ENCODE results near the gene KCNJ9. TPM values are rescaled to one million over a fixed set of nuclear protein-coding genes. Genes with fewer than 3 reads are reported as not detected.

The KCNJ9 gene
- total RNA-seq, 2 experiments from 2014 or later: not detected

DNA sequence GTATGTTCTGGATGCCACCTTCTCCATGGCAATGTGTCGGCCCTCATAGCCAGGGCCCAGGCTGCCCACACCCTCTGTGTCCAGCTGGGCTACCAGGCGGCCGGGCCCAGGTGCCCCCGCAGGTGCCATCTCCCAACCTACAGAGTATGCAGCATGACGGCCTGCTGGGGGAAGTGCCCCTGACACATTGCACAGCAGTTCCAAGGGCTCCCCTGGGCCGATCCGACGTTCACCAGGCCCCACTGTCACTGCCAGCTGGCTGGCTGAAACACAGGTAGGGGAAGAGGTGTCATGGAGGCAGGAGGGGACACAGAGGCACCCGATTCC is 11.7 kb downstream of the KCNJ9 start:
- no peaks in the 10 kb centered on the region for H3K27me3 Mint-ChIP-seq
- intact Hi-C loops (cut with micrococcal nuclease): loop anchor here (10.0 kb wide), 1 partner anchor 522 kb away; no protein-coding TSS in a partner anchor
- peaks cover 40% of the 10 kb centered on the region for H3K4me1 Mint-ChIP-seq (ENCODE audit: low read depth)
- ChIA-PET POLR2A (no interaction called here), CTCF (interaction anchor here (1.6 to 7.3 kb wide), 2 partner anchors 9 to 14 kb away, joined by 8 to 119 read pairs; partner anchors contain the start of gene KCNJ9)
- H3K27ac Mint-ChIP-seq: no peak overlapping the region
- DNase-seq (no peak), ATAC-seq (no peak)
- no peaks in the 10 kb centered on the region for H3K9me3 Mint-ChIP-seq
- TF ChIP-seq, protein P1, sequence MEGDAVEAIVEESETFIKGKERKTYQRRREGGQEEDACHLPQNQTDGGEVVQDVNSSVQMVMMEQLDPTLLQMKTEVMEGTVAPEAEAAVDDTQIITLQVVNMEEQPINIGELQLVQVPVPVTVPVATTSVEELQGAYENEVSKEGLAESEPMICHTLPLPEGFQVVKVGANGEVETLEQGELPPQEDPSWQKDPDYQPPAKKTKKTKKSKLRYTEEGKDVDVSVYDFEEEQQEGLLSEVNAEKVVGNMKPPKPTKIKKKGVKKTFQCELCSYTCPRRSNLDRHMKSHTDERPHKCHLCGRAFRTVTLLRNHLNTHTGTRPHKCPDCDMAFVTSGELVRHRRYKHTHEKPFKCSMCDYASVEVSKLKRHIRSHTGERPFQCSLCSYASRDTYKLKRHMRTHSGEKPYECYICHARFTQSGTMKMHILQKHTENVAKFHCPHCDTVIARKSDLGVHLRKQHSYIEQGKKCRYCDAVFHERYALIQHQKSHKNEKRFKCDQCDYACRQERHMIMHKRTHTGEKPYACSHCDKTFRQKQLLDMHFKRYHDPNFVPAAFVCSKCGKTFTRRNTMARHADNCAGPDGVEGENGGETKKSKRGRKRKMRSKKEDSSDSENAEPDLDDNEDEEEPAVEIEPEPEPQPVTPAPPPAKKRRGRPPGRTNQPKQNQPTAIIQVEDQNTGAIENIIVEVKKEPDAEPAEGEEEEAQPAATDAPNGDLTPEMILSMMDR (IDR thresholded peaks at IDR 0.05): no peak
- peaks cover 13% of the 10 kb centered on the region for H3K36me3 Mint-ChIP-seq (ENCODE audit: low read depth)
- no peak overlapping the region for H3K4me3 Mint-ChIP-seq

DNA sequence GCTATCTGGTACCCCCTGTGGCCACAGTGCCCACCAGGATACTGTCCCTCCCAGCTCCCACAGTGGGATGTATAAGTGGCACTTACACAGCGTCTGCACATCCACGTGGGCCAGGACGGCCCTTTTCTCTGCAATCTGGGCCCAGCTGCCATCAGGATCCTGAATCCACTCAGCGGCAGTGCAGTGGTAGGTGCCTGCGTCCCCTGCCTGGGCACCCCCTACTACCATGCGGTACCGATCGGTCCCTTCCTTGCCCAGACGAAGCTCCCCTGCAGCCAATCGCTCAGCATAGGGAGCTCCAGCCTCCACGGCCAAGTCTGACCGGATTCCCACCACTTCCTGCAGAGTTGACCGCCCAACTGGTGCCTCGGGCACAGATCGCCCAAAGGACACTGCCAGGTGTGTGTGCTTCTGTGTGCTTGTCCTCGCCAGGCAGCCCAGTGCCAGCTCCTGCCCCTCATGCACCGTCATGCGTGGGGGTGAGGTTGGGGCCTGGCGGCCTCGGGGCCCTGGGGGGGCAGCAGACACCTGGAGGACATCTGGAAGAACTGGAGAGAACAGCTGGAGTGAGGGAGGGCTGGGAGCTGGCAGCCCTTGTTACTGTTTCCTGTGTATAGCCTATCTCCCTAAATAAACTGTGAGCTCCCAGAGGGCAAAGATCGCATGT is 12.4 kb downstream of the KCNJ9 start:
- intact Hi-C loops (cut with micrococcal nuclease): loop anchor here (10.0 kb wide), 1 partner anchor 521 kb away; no protein-coding TSS in a partner anchor
- ATAC-seq (no peak), DNase-seq (no peak)
- Mint-ChIP-seq H3K36me3 (ENCODE audit: low read depth) (peaks cover 9% of the 10 kb centered on the region), H3K27me3 (no peaks in the 10 kb centered on the region), H3K9me3 (no peaks in the 10 kb centered on the region), H3K27ac (no peak overlapping the region), H3K4me1 (ENCODE audit: low read depth) (peaks cover 40% of the 10 kb centered on the region), H3K4me3 (no peak overlapping the region)
- POLR2A ChIA-PET: no interaction called here
- CTCF ChIA-PET: interaction anchor here (7.3 kb wide), 1 partner anchor 10 kb away, joined by 119 read pairs; the partner anchor contains the start of gene KCNJ9
- TF ChIP-seq, protein P1 (IDR thresholded peaks at IDR 0.05): no peak

DNA sequence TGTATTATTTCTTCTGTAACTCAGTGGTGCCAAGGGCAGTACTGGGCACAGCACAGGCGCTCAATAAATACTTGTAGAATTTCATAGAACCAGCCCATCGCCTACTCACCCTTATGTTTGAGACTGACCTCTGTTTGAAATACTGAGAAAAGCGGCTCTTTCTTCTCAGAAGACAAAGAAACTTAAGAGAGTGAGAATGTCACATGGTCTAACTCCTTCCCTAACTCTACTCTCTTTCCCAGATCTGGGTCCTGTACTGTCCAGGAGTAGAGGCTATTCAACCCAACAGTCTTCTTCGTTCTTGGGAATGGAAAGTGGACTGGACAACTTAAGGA is 12.9 kb downstream of the KCNJ9 start:
- POLR2A ChIA-PET: no interaction called here
- intact Hi-C loops (cut with micrococcal nuclease): loop anchor here (10.0 kb wide), 1 partner anchor 521 kb away; no protein-coding TSS in a partner anchor
- no peak overlapping the region for H3K4me3 Mint-ChIP-seq
- no peaks in the 10 kb centered on the region for H3K27me3 Mint-ChIP-seq
- peaks cover 8% of the 10 kb centered on the region for H3K36me3 Mint-ChIP-seq (ENCODE audit: low read depth)
- H3K9me3 Mint-ChIP-seq: no peaks in the 10 kb centered on the region
- ATAC-seq (no peak), DNase-seq (no peak)
- TF ChIP-seq, protein P1 (IDR thresholded peaks at IDR 0.05): no peak
- no peak overlapping the region for H3K27ac Mint-ChIP-seq
- peaks cover 41% of the 10 kb centered on the region for H3K4me1 Mint-ChIP-seq (ENCODE audit: low read depth)
- CTCF ChIA-PET: interaction anchor here (7.3 kb wide), 1 partner anchor 11 kb away, joined by 119 read pairs; the partner anchor contains the start of gene KCNJ9

DNA sequence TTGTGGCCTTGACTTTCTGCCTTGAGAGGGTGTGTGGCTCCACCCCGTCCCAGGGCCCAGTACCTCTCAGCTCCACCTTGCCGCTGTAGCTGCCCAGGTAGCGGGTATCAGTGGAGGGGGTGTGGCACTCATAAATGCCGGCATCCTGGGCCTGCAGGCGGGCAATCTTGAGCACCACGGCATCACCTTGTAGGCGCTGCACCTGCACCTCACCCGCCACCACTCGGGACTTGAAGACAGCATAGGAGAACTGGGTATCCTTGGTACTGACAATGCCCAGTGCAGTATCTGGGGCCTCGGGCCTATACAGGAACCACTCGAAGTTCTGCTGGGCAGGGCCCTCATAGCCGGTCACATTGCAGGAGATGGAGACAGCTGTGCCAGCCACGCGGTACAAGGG is 13.5 kb downstream of the KCNJ9 start:
- intact Hi-C loops (cut with micrococcal nuclease): loop anchor here (10.0 kb wide), 1 partner anchor 520 kb away; no protein-coding TSS in a partner anchor
- TF ChIP-seq, protein P1 (IDR thresholded peaks at IDR 0.05): no peak
- ATAC-seq: no peak
- Mint-ChIP-seq H3K36me3 (ENCODE audit: low read depth) (peaks cover 8% of the 10 kb centered on the region), H3K4me3 (no peak overlapping the region), H3K27me3 (no peaks in the 10 kb centered on the region), H3K9me3 (no peaks in the 10 kb centered on the region), H3K4me1 (ENCODE audit: low read depth) (peaks cover 46% of the 10 kb centered on the region), H3K27ac (no peak overlapping the region)
- ChIA-PET POLR2A (no interaction called here), CTCF (interaction anchor here (4.4 to 7.3 kb wide), 2 partner anchors 11 to 16 kb away, joined by 22 to 119 read pairs; partner anchors contain the start of gene KCNJ9)
- no peak for DNase-seq
